GM23338 (cell line): Measurements from ENCODE around the gene FNDC3B. TPM values are rescaled to one million over a fixed set of nuclear protein-coding genes. Genes with fewer than 3 reads are reported as not detected.

Experiments used
- ATAC-seq: fragments of 200-7000 bp; cut with Tn5 transposase; 3 replicates; pipeline ENCODE4 v1.9.1; 2020
- DNase-seq: peaks from one replicate; pipeline ENCODE4 v3.0.0-alpha.2; 2015; ENCODE audit warnings: low spot score
- H2AFZ ChIP-seq: fragments of 200-600 bp; sonication (generic); 2 replicates; pipeline ENCODE4 v1.8.0; 2016; ENCODE audit warnings: antibody characterized with exemption, mild to moderate bottlenecking, moderate library complexity
- H3F3A ChIP-seq: fragments of 200-600 bp; sonication (generic); replicated peaks from 2 replicates; pipeline ENCODE4 v1.8.0; 2017; ENCODE audit warnings: antibody characterized with exemption, mixed run types, low read depth
- H3K27ac ChIP-seq: fragments of 200-600 bp; sonication (generic); 2 replicates; pipeline ENCODE4 v1.6.1; 2016; ENCODE audit warnings: low read depth
- H3K27me3 ChIP-seq: fragments of 200-600 bp; sonication (generic); 2 replicates; pipeline ENCODE4 v1.8.0; 2016; ENCODE audit warnings: mild to moderate bottlenecking, mixed run types, moderate library complexity; ENCODE audit not compliant: insufficient read depth
- H3K36me3 ChIP-seq: fragments of 200-600 bp; sonication (generic); 2 replicates; pipeline ENCODE4 v1.8.0; 2016; ENCODE audit warnings: mild to moderate bottlenecking; ENCODE audit not compliant: insufficient read depth
- H3K4me1 ChIP-seq: fragments of 200-600 bp; sonication (generic); 2 replicates; pipeline ENCODE4 v1.8.0; 2016; ENCODE audit warnings: mild to moderate bottlenecking, moderate library complexity; ENCODE audit not compliant: insufficient read depth
- H3K4me2 ChIP-seq: fragments of 200-600 bp; sonication (generic); 2 replicates; pipeline ENCODE4 v1.7.1; 2017; ENCODE audit warnings: mixed run types
- H3K4me3 ChIP-seq: fragments of 200-600 bp; sonication (generic); 2 replicates; pipeline ENCODE4 v1.6.1; 2016; ENCODE audit warnings: mixed run types
- H3K79me2 ChIP-seq: fragments of 200-600 bp; sonication (generic); replicated peaks from 2 replicates; pipeline ENCODE4 v1.8.0; 2017; ENCODE audit warnings: mild to moderate bottlenecking; ENCODE audit not compliant: insufficient read depth
- H3K9me2 ChIP-seq: fragments of 200-600 bp; sonication (generic); 2 replicates; pipeline ENCODE4 v1.8.0; 2017; ENCODE audit not compliant: insufficient read depth
- H4K20me1 ChIP-seq: fragments of 200-600 bp; sonication (generic); replicated peaks from 2 replicates; pipeline ENCODE4 v1.8.0; 2017; ENCODE audit warnings: mild to moderate bottlenecking; ENCODE audit not compliant: insufficient read depth
- H3K27ac Mint-ChIP-seq: 2 replicates; pipeline ENCODE4 v1.8.0; 2020; ENCODE audit warnings: inconsistent platforms, mild to moderate bottlenecking, moderate library complexity, mixed read lengths
- H3K27me3 Mint-ChIP-seq: 3 replicates; pipeline ENCODE4 v1.8.0; 2022; ENCODE audit warnings: low read depth, mild to moderate bottlenecking, moderate library complexity, mixed read lengths, inconsistent platforms; ENCODE audit not compliant: insufficient read depth, poor library complexity
- H3K36me3 Mint-ChIP-seq: 3 replicates; pipeline ENCODE4 v1.8.0; 2021; ENCODE audit warnings: low read depth, mild to moderate bottlenecking, inconsistent platforms, moderate library complexity, mixed read lengths
- H3K4me1 Mint-ChIP-seq: 3 replicates; pipeline ENCODE4 v1.8.0; 2020; ENCODE audit warnings: mild to moderate bottlenecking, inconsistent platforms, mixed read lengths
- H3K4me3 Mint-ChIP-seq: 3 replicates; pipeline ENCODE4 v1.8.0; 2021; ENCODE audit warnings: moderate library complexity, mild to moderate bottlenecking, inconsistent platforms, mixed read lengths
- H3K9me3 Mint-ChIP-seq: 3 replicates; pipeline ENCODE4 v1.8.0; 2020; ENCODE audit warnings: moderate library complexity, mild to moderate bottlenecking, inconsistent platforms, mixed read lengths
- CREB1 ChIP-seq: fragments of 250-450 bp; sonication (Bioruptor Pico); IDR thresholded peaks from 2 replicates; pipeline ENCODE4 v1.5.0; 2020; ENCODE audit warnings: low read depth, mild to moderate bottlenecking, moderate library complexity
- CTCF ChIP-seq, 2 experiments: fragments of 200-600 bp in 1 of 2; sonication (generic) in 1 of 2; conservative IDR thresholded peaks; 2 replicates each; pipeline versions ENCODE4 v1.5.1 to v1.6.1; 2016 to 2017; ENCODE audit warnings: antibody characterized with exemption in 2 of 2, low read depth in 2 of 2, mild to moderate bottlenecking in 2 of 2, moderate library complexity in 1 of 2
- EZH2 ChIP-seq: fragments of 200-600 bp; sonication (generic); IDR thresholded peaks from one replicate; pipeline ENCODE4 v1.8.0; 2017; ENCODE audit warnings: antibody characterized with exemption, mild to moderate bottlenecking, low read depth; ENCODE audit not compliant: unreplicated experiment
- EZH2phosphoT487 ChIP-seq: fragments of 200-600 bp; sonication (generic); IDR thresholded peaks from one replicate; pipeline ENCODE4 v1.8.1; 2018; ENCODE audit warnings: antibody characterized with exemption; ENCODE audit not compliant: unreplicated experiment
- JUNB ChIP-seq: IDR thresholded peaks from one replicate; pipeline ENCODE4 v1.6.1; 2016; ENCODE audit warnings: antibody characterized with exemption; ENCODE audit not compliant: unreplicated experiment
- NANOG ChIP-seq: IDR thresholded peaks from 2 replicates; pipeline ENCODE4 v1.6.1; 2016; ENCODE audit warnings: antibody characterized with exemption, borderline replicate concordance
- POLR2AphosphoS5 ChIP-seq: IDR thresholded peaks from 2 replicates; pipeline ENCODE4 v1.6.1; 2016; ENCODE audit warnings: antibody characterized with exemption, low read depth
- STAT1 ChIP-seq: IDR thresholded peaks from one replicate; pipeline ENCODE4 v1.6.1; 2016; ENCODE audit warnings: antibody characterized with exemption; ENCODE audit not compliant: unreplicated experiment
- ZNF114 ChIP-seq: fragments of 250-450 bp; sonication (Bioruptor Pico); IDR thresholded peaks from 2 replicates; pipeline ENCODE4 v1.5.0; 2020; ENCODE audit warnings: mild to moderate bottlenecking, moderate library complexity
- ZNF331 ChIP-seq: fragments of 250-450 bp; sonication (Bioruptor Pico); IDR thresholded peaks from 2 replicates; pipeline ENCODE4 v1.5.0; 2020; ENCODE audit warnings: low read depth, mild to moderate bottlenecking, moderate library complexity
- polyA plus RNA-seq: library from polyadenylated mRNA; unstranded; fragments of >200 nt; fragmentation: Nextera tagmentation; extraction: Ambion mirVana; gene quantifications from 2 replicates; pipeline ENCODE4 v1.2.1, GENCODE V29; 2016
- total RNA-seq: library from RNA; depleted of rRNA; stranded (reverse); fragments of >200 nt; shearing (Covaris generic); gene quantifications from 2 replicates; pipeline ENCODE4 v1.2.3, GENCODE V29; 2014
- TF ChIP-seq, protein P1 (sequence below): IDR thresholded peaks from one replicate; pipeline ENCODE4 v1.6.1; 2018; ENCODE audit warnings: antibody characterized with exemption; ENCODE audit not compliant: unreplicated experiment
- TF ChIP-seq, protein P2 (sequence below): IDR thresholded peaks from 2 replicates; pipeline ENCODE4 v1.6.1; 2016; ENCODE audit warnings: antibody characterized with exemption
- TF ChIP-seq, protein P3 (sequence below): fragments of 250-450 bp; sonication (Bioruptor Pico); IDR thresholded peaks from 2 replicates; pipeline ENCODE4 v1.5.0; 2020; ENCODE audit warnings: mild to moderate bottlenecking, moderate library complexity

The FNDC3B gene
- total and polyA plus RNA-seq, 2 experiments from 2014 or later, result 19.1 to 55.4 TPM

- Mint-ChIP-seq H3K36me3 (0 out of 3 replicates have a peak, but pooled peaks cover 3% of the 10 kb centered on the region), H3K27ac (no peak overlapping the region), H3K4me1 (peaks cover 15% of the 10 kb centered on the region; the same call in 2 of the 3 replicates), H3K4me3 (no peak overlapping the region; the same call in 2 of the 3 replicates), H3K27me3 (no peaks in the 10 kb centered on the region), H3K9me3 (no peaks in the 10 kb centered on the region)
- H3K4me3 ChIP-seq, result no peak overlapping the region
- H4K20me1 ChIP-seq, result no peaks in the 10 kb centered on the region
- no peaks in the 10 kb centered on the region for H3K27me3 ChIP-seq
- H3K4me2 ChIP-seq, result no peak overlapping the region
- no peak overlapping the region for H3K27ac ChIP-seq
- no peak overlapping the region for H2AFZ ChIP-seq
- H3K9me2 ChIP-seq, result no peaks in the 10 kb centered on the region
- ATAC-seq (no peak), DNase-seq (no peak)
- peaks cover 7% of the 10 kb centered on the region for H3K79me2 ChIP-seq
- peaks cover 4% of the 10 kb centered on the region; the same call in 1 of the 2 replicates for H3K4me1 ChIP-seq
- TF ChIP-seq, protein P1, sequence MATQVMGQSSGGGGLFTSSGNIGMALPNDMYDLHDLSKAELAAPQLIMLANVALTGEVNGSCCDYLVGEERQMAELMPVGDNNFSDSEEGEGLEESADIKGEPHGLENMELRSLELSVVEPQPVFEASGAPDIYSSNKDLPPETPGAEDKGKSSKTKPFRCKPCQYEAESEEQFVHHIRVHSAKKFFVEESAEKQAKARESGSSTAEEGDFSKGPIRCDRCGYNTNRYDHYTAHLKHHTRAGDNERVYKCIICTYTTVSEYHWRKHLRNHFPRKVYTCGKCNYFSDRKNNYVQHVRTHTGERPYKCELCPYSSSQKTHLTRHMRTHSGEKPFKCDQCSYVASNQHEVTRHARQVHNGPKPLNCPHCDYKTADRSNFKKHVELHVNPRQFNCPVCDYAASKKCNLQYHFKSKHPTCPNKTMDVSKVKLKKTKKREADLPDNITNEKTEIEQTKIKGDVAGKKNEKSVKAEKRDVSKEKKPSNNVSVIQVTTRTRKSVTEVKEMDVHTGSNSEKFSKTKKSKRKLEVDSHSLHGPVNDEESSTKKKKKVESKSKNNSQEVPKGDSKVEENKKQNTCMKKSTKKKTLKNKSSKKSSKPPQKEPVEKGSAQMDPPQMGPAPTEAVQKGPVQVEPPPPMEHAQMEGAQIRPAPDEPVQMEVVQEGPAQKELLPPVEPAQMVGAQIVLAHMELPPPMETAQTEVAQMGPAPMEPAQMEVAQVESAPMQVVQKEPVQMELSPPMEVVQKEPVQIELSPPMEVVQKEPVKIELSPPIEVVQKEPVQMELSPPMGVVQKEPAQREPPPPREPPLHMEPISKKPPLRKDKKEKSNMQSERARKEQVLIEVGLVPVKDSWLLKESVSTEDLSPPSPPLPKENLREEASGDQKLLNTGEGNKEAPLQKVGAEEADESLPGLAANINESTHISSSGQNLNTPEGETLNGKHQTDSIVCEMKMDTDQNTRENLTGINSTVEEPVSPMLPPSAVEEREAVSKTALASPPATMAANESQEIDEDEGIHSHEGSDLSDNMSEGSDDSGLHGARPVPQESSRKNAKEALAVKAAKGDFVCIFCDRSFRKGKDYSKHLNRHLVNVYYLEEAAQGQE, result no peak
- TF ChIP-seq, protein P2, sequence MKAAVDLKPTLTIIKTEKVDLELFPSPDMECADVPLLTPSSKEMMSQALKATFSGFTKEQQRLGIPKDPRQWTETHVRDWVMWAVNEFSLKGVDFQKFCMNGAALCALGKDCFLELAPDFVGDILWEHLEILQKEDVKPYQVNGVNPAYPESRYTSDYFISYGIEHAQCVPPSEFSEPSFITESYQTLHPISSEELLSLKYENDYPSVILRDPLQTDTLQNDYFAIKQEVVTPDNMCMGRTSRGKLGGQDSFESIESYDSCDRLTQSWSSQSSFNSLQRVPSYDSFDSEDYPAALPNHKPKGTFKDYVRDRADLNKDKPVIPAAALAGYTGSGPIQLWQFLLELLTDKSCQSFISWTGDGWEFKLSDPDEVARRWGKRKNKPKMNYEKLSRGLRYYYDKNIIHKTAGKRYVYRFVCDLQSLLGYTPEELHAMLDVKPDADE, result no peak
- no peak for TF ChIP-seq ZNF331 (CRISPR knock-in tag)
- no peak for TF ChIP-seq EZH2phosphoT487
- TF ChIP-seq CTCF (conservative IDR thresholded peaks at IDR 0.05; ENCODE audit: low read depth in 2 of 2), result no peak
- TF ChIP-seq CREB1 (CRISPR knock-in tag), result no peak
- no peak for TF ChIP-seq JUNB
- no peak for TF ChIP-seq ZNF114 (CRISPR knock-in tag)
- TF ChIP-seq STAT1, result no peak
- TF ChIP-seq, protein P3, sequence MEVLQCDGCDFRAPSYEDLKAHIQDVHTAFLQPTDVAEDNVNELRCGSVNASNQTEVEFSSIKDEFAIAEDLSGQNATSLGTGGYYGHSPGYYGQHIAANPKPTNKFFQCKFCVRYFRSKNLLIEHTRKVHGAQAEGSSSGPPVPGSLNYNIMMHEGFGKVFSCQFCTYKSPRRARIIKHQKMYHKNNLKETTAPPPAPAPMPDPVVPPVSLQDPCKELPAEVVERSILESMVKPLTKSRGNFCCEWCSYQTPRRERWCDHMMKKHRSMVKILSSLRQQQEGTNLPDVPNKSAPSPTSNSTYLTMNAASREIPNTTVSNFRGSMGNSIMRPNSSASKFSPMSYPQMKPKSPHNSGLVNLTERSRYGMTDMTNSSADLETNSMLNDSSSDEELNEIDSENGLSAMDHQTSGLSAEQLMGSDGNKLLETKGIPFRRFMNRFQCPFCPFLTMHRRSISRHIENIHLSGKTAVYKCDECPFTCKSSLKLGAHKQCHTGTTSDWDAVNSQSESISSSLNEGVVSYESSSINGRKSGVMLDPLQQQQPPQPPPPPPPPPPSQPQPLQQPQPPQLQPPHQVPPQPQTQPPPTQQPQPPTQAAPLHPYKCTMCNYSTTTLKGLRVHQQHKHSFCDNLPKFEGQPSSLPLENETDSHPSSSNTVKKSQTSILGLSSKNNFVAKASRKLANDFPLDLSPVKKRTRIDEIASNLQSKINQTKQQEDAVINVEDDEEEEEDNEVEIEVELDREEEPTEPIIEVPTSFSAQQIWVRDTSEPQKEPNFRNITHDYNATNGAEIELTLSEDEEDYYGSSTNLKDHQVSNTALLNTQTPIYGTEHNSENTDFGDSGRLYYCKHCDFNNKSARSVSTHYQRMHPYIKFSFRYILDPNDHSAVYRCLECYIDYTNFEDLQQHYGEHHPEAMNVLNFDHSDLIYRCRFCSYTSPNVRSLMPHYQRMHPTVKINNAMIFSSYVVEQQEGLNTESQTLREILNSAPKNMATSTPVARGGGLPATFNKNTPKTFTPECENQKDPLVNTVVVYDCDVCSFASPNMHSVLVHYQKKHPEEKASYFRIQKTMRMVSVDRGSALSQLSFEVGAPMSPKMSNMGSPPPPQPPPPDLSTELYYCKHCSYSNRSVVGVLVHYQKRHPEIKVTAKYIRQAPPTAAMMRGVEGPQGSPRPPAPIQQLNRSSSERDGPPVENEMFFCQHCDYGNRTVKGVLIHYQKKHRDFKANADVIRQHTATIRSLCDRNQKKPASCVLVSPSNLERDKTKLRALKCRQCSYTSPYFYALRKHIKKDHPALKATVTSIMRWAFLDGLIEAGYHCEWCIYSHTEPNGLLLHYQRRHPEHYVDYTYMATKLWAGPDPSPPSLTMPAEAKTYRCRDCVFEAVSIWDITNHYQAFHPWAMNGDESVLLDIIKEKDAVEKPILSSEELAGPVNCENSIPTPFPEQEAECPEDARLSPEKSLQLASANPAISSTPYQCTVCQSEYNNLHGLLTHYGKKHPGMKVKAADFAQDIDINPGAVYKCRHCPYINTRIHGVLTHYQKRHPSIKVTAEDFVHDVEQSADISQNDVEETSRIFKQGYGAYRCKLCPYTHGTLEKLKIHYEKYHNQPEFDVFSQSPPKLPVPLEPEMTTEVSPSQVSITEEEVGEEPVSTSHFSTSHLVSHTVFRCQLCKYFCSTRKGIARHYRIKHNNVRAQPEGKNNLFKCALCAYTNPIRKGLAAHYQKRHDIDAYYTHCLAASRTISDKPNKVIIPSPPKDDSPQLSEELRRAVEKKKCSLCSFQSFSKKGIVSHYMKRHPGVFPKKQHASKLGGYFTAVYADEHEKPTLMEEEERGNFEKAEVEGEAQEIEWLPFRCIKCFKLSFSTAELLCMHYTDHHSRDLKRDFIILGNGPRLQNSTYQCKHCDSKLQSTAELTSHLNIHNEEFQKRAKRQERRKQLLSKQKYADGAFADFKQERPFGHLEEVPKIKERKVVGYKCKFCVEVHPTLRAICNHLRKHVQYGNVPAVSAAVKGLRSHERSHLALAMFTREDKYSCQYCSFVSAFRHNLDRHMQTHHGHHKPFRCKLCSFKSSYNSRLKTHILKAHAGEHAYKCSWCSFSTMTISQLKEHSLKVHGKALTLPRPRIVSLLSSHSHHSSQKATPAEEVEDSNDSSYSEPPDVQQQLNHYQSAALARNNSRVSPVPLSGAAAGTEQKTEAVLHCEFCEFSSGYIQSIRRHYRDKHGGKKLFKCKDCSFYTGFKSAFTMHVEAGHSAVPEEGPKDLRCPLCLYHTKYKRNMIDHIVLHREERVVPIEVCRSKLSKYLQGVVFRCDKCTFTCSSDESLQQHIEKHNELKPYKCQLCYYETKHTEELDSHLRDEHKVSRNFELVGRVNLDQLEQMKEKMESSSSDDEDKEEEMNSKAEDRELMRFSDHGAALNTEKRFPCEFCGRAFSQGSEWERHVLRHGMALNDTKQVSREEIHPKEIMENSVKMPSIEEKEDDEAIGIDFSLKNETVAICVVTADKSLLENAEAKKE (CRISPR knock-in tag), result no peak
- no peak for TF ChIP-seq POLR2AphosphoS5
- no peak for TF ChIP-seq NANOG
- no peak for TF ChIP-seq EZH2
- H3K36me3 ChIP-seq, result no peaks in the 10 kb centered on the region
- no peaks in the 10 kb centered on the region for H3F3A ChIP-seq
Observed at GRCh38 chr3:172280406-172281051, 241.2 kb downstream of the FNDC3B start.
